Glutamatergic neuron (in vitro differentiated cells): ENCODE measurements around the gene LAMA1. TPM values are rescaled to one million over a fixed set of nuclear protein-coding genes. Genes with fewer than 3 reads are reported as not detected.

ENCODE experiments used
- DNase-seq: peaks from one replicate; pipeline ENCODE4 v3.0.0; 2022
- H3K27ac Mint-ChIP-seq: one replicate; pipeline ENCODE4 v1.8.0; 2020; ENCODE audit warnings: mild to moderate bottlenecking, mixed read lengths, inconsistent platforms; ENCODE audit not compliant: unreplicated experiment
- H3K27me3 Mint-ChIP-seq: one replicate; pipeline ENCODE4 v1.8.0; 2020; ENCODE audit warnings: mild to moderate bottlenecking, moderate library complexity, mixed read lengths, inconsistent platforms; ENCODE audit not compliant: unreplicated experiment
- H3K36me3 Mint-ChIP-seq: one replicate; pipeline ENCODE4 v1.8.0; 2020; ENCODE audit warnings: mild to moderate bottlenecking, mixed read lengths, inconsistent platforms; ENCODE audit not compliant: unreplicated experiment
- H3K4me1 Mint-ChIP-seq: one replicate; pipeline ENCODE4 v1.8.0; 2020; ENCODE audit warnings: mild to moderate bottlenecking, low read depth, mixed read lengths, inconsistent platforms; ENCODE audit not compliant: unreplicated experiment
- H3K4me3 Mint-ChIP-seq: one replicate; pipeline ENCODE4 v1.8.0; 2020; ENCODE audit warnings: mild to moderate bottlenecking, mixed read lengths, inconsistent platforms; ENCODE audit not compliant: unreplicated experiment
- H3K9me3 Mint-ChIP-seq: one replicate; pipeline ENCODE4 v1.8.0; 2020; ENCODE audit warnings: mild to moderate bottlenecking, moderate library complexity, mixed read lengths, inconsistent platforms; ENCODE audit not compliant: unreplicated experiment
- CTCF ChIP-seq: fragments of 200-600 bp; sonication (generic); IDR thresholded peaks from one replicate; pipeline ENCODE4 v1.5.0; 2021; ENCODE audit not compliant: partially characterized antibody, unreplicated experiment
- total RNA-seq: library from RNA; stranded (reverse); fragmentation: NEBNext Ultra II Directional; extraction: Animal tissue kit (Norgen Biotek cat#: 25700); gene quantifications from one replicate; pipeline ENCODE4 v1.2.1, GENCODE V29; 2021; ENCODE audit not compliant: unreplicated experiment

The LAMA1 gene
- total RNA-seq, 1 donor from 2014 or later: 32.0 TPM

- Mint-ChIP-seq H3K4me1 (peaks cover 2% of the 10 kb centered on the region), H3K9me3 (no peaks in the 10 kb centered on the region), H3K4me3 (no peak overlapping the region), H3K27me3 (no peaks in the 10 kb centered on the region), H3K36me3 (no peaks in the 10 kb centered on the region), H3K27ac (no peak overlapping the region)
- no peak for TF ChIP-seq CTCF
- no peak for DNase-seq
Observed at GRCh38 chr18:6994771-6995430, 122.7 kb downstream of the LAMA1 start.

DNA sequence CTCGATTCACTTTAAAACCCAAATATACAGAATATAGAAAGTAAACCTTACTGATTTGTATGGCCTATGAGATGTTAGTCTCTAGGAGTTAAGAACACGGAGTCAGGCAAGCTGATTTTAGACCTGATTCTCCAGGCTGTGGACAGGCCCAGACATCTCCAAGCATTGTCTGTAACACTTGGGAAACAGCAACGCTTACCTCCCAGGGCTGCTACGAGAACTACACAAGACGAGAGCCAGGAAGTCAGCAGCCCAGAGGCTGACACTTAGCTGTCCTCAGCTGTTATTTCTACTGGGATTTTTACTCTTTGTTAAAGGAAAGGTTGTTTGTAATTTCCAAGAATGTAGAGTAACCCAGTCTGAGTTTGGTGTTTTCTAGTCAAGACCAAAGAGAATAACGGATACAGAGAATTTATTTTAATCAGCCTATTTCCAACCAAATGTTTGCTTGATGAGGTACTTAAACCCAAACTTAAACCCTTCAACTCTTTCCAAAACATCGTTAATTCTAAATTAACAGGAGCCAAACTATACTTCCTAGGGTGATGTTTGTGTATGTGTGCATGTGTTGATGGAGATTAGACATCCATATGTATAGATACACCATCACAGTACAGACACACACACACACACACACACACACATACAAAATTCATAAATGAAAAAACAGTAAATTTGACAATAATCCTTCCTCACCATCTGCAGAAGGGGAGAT lies 123.4 kb downstream of the LAMA1 start:
- H3K27ac Mint-ChIP-seq: no peak overlapping the region
- no peaks in the 10 kb centered on the region for H3K36me3 Mint-ChIP-seq
- no peak for TF ChIP-seq CTCF
- no peaks in the 10 kb centered on the region for H3K27me3 Mint-ChIP-seq
- peaks cover 2% of the 10 kb centered on the region for H3K4me1 Mint-ChIP-seq
- H3K9me3 Mint-ChIP-seq: no peaks in the 10 kb centered on the region
- no peak for DNase-seq
- no peak overlapping the region for H3K4me3 Mint-ChIP-seq

- DNase-seq: no peak
- H3K27ac Mint-ChIP-seq: no peak overlapping the region
- no peaks in the 10 kb centered on the region for H3K9me3 Mint-ChIP-seq
- H3K4me3 Mint-ChIP-seq: no peak overlapping the region
- H3K4me1 Mint-ChIP-seq: peaks cover 2% of the 10 kb centered on the region
- no peak for TF ChIP-seq CTCF
- peaks cover 4% of the 10 kb centered on the region for H3K27me3 Mint-ChIP-seq
- H3K36me3 Mint-ChIP-seq: no peaks in the 10 kb centered on the region
Observed at GRCh38 chr18:6992761-6993160, 124.8 kb downstream of the LAMA1 start.

- H3K4me3 Mint-ChIP-seq: no peak overlapping the region
- TF ChIP-seq CTCF: no peak
- H3K4me1 Mint-ChIP-seq: no peaks in the 10 kb centered on the region
- no peak for DNase-seq
- H3K27ac Mint-ChIP-seq: no peak overlapping the region
- H3K9me3 Mint-ChIP-seq: no peaks in the 10 kb centered on the region
- H3K27me3 Mint-ChIP-seq: peaks cover 1% of the 10 kb centered on the region
- H3K36me3 Mint-ChIP-seq: no peaks in the 10 kb centered on the region
Observed at GRCh38 chr18:6983366-6983765, 134.2 kb downstream of the LAMA1 start.

DNA sequence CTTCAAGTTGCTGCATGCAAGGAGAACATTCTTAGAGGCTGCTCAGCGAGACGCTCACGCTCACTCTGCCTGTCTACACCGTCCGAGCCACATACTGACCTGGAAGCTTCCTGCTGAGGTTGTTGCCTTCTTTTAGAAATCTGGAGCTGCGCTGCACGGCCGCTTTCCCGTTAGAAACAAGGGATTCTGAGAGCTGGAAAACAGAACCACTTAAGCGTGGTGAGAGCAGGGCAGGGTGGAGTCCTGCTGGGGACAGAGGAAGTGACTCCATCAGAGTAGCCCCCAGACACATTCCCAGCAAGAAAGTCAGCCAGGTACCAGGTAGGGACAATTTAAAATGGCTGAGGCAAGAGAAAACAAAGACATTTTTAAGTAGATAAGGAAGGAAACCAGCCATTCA lies 135.2 kb downstream of the LAMA1 start:
- Mint-ChIP-seq H3K4me3 (no peak overlapping the region), H3K9me3 (no peaks in the 10 kb centered on the region), H3K27ac (no peak overlapping the region), H3K36me3 (no peaks in the 10 kb centered on the region), H3K27me3 (no peaks in the 10 kb centered on the region), H3K4me1 (no peaks in the 10 kb centered on the region)
- TF ChIP-seq CTCF: no peak
- DNase-seq: no peak
